Neural progenitor cell (in vitro differentiated cells): Measurements from ENCODE around the gene KCNH2.

Experiments used
- CTCF ChIP-seq: fragments of 200-600 bp; sonication (generic); IDR thresholded peaks from 2 replicates; pipeline ENCODE4 v1.5.1; 2017; ENCODE audit warnings: antibody characterized with exemption, mild to moderate bottlenecking
- EZH2 ChIP-seq: fragments of 200-600 bp; sonication (generic); IDR thresholded peaks from 2 replicates; pipeline ENCODE4 v1.6.1; 2017; ENCODE audit warnings: antibody characterized with exemption, mild to moderate bottlenecking, moderate library complexity
- EZH2phosphoT487 ChIP-seq: fragments of 200-600 bp; sonication (generic); IDR thresholded peaks from 2 replicates; pipeline ENCODE4 v1.6.1; 2017; ENCODE audit warnings: antibody characterized with exemption

DNA sequence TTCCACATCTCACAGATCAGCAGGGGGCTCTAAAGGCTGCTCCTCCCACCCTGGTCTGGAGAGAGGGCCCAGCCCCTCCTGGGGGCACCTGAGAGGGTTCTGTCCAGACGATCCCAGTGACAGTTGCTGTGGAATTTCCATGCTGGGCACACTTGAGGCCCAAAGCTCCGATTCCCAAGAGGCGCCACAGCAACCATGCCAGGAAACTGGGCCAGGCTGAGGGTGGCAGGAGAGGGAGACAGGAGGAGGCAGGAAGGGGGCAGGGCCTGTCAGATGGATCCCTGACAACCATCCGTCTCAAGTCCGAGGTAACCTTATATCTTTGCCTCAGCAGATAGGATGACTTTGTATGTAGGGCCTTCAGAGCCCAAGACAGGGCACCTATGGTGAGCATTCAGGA lies 8.4 kb upstream of the KCNH2 start:
- TF ChIP-seq CTCF, result no peak
- no peak for TF ChIP-seq EZH2phosphoT487
- TF ChIP-seq EZH2, result no peak
